MCF 10A (cell line): ENCODE results near the gene PLA2G2C. TPM values are rescaled to one million over a fixed set of nuclear protein-coding genes. Genes with fewer than 3 reads are reported as not detected.
A peak's percentile ranks its signal among the peaks of the same experiment; 100 is the strongest.

ENCODE experiments used
- BruUV-seq: library from RNA; stranded (reverse); fragments of 400-500 nt; replicated peaks from 2 replicates; lab custom pipeline; 2021; lab: Mats Ljungman, UMichigan
- CTCF ChIA-PET: fragments of 300-600 bp; sonication (Branson Sonifier 250); formaldehyde crosslinking; extraction: SDS; loops from one replicate; lab custom pipeline; 2021; ENCODE audit warnings: antibody characterized with exemption, inconsistent platforms; lab: Yijun Ruan, JAX
- POLR2A ChIA-PET: fragments of 300-600, 350-650 bp; sonication (Branson Sonifier 250); formaldehyde crosslinking; extraction: SDS; loops from one replicate; lab custom pipeline; 2020; ENCODE audit warnings: antibody characterized with exemption, inconsistent platforms; lab: Yijun Ruan, JAX
- DNase-seq: peaks from one replicate; pipeline ENCODE4 v3.0.0-alpha.2; 2018; ENCODE audit not compliant: unreplicated experiment
- H3K27ac Mint-ChIP-seq: one replicate; pipeline ENCODE4 v1.8.0; 2022; ENCODE audit warnings: mild to moderate bottlenecking, low read depth, mixed read lengths; ENCODE audit not compliant: unreplicated experiment
- H3K27me3 Mint-ChIP-seq: one replicate; pipeline ENCODE4 v1.8.0; 2022; ENCODE audit warnings: mixed read lengths; ENCODE audit not compliant: insufficient read depth, unreplicated experiment
- H3K36me3 Mint-ChIP-seq: one replicate; pipeline ENCODE4 v1.8.0; 2022; ENCODE audit warnings: mild to moderate bottlenecking, moderate library complexity, mixed read lengths; ENCODE audit not compliant: insufficient read depth, unreplicated experiment
- H3K4me1 Mint-ChIP-seq: one replicate; pipeline ENCODE4 v1.8.0; 2022; ENCODE audit warnings: mixed read lengths; ENCODE audit not compliant: insufficient read depth, unreplicated experiment
- H3K4me3 Mint-ChIP-seq: one replicate; pipeline ENCODE4 v1.8.0; 2022; ENCODE audit warnings: mild to moderate bottlenecking, moderate library complexity, mixed read lengths; ENCODE audit not compliant: unreplicated experiment
- H3K9me3 Mint-ChIP-seq: one replicate; pipeline ENCODE4 v1.8.0; 2022; ENCODE audit warnings: mixed read lengths; ENCODE audit not compliant: unreplicated experiment
- intact Hi-C: fragments of 100-400 bp; cut with micrococcal nuclease; formaldehyde crosslinking; loops from 2 replicates; pipeline ENCODE4 v1.14.1; 2022
- total RNA-seq: library from RNA; stranded (reverse); gene quantifications from 2 replicates; pipeline ENCODE4 v1.2.3, GENCODE V29; 2022
- TF ChIP-seq, protein P1 (sequence below): fragments of 200-600 bp; IDR thresholded peaks from one replicate; pipeline ENCODE4 v1.8.0; 2022; ENCODE audit warnings: antibody characterized with exemption, mild to moderate bottlenecking; ENCODE audit not compliant: unreplicated experiment

PLA2G2C gene
- total RNA-seq, 1 experiment from 2014 or later, result not detected

DNA sequence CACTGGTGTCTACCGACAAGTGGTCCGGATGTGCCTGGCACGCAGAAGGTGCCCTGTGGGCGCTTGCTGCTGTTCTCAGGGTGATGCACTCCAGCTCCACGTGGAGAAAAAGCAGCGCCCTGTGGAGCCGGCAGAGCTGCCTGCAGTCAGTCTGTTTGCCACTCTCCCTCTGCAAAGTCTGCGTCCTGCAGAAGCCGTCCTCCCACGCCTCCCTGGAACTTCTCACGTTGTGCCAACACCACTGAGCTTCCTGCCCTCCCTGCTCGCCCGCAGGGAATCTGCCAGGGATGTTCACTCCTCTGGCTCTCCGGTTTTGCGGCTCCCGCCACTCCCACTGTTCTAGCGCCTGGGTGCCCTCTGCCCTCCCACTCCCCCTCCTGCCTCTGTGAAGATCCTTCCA lies 20.3 kb downstream of the PLA2G2C start:
- BruUV-seq, result no TSS peak
- Mint-ChIP-seq H3K4me3 (no peak overlapping the region), H3K36me3 (no peaks in the 10 kb centered on the region), H3K9me3 (peaks cover 11% of the 10 kb centered on the region), H3K4me1 (peaks cover 16% of the 10 kb centered on the region), H3K27me3 (no peaks in the 10 kb centered on the region), H3K27ac (no peak overlapping the region)
- TF ChIP-seq, protein P1, sequence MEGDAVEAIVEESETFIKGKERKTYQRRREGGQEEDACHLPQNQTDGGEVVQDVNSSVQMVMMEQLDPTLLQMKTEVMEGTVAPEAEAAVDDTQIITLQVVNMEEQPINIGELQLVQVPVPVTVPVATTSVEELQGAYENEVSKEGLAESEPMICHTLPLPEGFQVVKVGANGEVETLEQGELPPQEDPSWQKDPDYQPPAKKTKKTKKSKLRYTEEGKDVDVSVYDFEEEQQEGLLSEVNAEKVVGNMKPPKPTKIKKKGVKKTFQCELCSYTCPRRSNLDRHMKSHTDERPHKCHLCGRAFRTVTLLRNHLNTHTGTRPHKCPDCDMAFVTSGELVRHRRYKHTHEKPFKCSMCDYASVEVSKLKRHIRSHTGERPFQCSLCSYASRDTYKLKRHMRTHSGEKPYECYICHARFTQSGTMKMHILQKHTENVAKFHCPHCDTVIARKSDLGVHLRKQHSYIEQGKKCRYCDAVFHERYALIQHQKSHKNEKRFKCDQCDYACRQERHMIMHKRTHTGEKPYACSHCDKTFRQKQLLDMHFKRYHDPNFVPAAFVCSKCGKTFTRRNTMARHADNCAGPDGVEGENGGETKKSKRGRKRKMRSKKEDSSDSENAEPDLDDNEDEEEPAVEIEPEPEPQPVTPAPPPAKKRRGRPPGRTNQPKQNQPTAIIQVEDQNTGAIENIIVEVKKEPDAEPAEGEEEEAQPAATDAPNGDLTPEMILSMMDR, result no peak
- ChIA-PET CTCF (interaction anchor here (0.6 to 1.9 kb wide), 7 partner anchors 8 to 463 kb away, joined by 3 to 7 read pairs (median 3); no protein-coding TSS in a partner anchor), POLR2A (interaction anchor here (0.8 to 1.5 kb wide), 2 partner anchors 9 to 10 kb away, joined by 3 to 4 read pairs; no protein-coding TSS in a partner anchor)
- intact Hi-C loops, result loop anchor here (10.0 kb wide), 1 partner anchor 329 kb away; no protein-coding TSS in a partner anchor
- DNase-seq, result peak; percentile 75

GRCh38 chr1:20165522-20165951 lies 20.8 kb downstream of the PLA2G2C start:
- Mint-ChIP-seq H3K27ac (no peak overlapping the region), H3K4me1 (peaks cover 16% of the 10 kb centered on the region), H3K9me3 (peaks cover 15% of the 10 kb centered on the region), H3K36me3 (no peaks in the 10 kb centered on the region), H3K4me3 (no peak overlapping the region), H3K27me3 (no peaks in the 10 kb centered on the region)
- ChIA-PET CTCF (interaction anchor here (0.6 to 5.7 kb wide), 8 partner anchors 8 to 464 kb away, joined by 3 to 47 read pairs (median 4); no protein-coding TSS in a partner anchor), POLR2A (interaction anchor here (0.8 to 1.5 kb wide), 2 partner anchors 9 kb away, joined by 3 to 4 read pairs; no protein-coding TSS in a partner anchor)
- no TSS peak for BruUV-seq
- intact Hi-C loops, result loop anchor here (10.0 kb wide), 1 partner anchor 329 kb away; no protein-coding TSS in a partner anchor
- DNase-seq, result peak; percentile 46
- TF ChIP-seq, protein P1, result peak; percentile 29

GRCh38 chr1:20164694-20165202 lies 21.6 kb downstream of the PLA2G2C start:
- no peak overlapping the region for H3K27ac Mint-ChIP-seq
- peaks cover 16% of the 10 kb centered on the region for H3K4me1 Mint-ChIP-seq
- DNase-seq, result no peak
- H3K27me3 Mint-ChIP-seq, result no peaks in the 10 kb centered on the region
- CTCF ChIA-PET, result interaction anchor here (1.2 to 5.7 kb wide), 3 partner anchors 12 to 48 kb away, joined by 4 to 47 read pairs (median 4); no protein-coding TSS in a partner anchor
- BruUV-seq, result no TSS peak
- intact Hi-C loops, result loop anchor here (10.0 kb wide), 1 partner anchor 330 kb away; no protein-coding TSS in a partner anchor
- peaks cover 23% of the 10 kb centered on the region for H3K9me3 Mint-ChIP-seq
- no peaks in the 10 kb centered on the region for H3K36me3 Mint-ChIP-seq
- no peak overlapping the region for H3K4me3 Mint-ChIP-seq
- TF ChIP-seq, protein P1, result no peak
- POLR2A ChIA-PET, result interaction anchor here (1.3 to 1.5 kb wide), 2 partner anchors 8 to 15 kb away, joined by 4 read pairs; no protein-coding TSS in a partner anchor

GRCh38 chr1:20160034-20160433 lies 26.3 kb downstream of the PLA2G2C start:
- BruUV-seq, result no TSS peak
- intact Hi-C loops, result loop anchor here (10.0 kb wide), 1 partner anchor 335 kb away; no protein-coding TSS in a partner anchor
- Mint-ChIP-seq H3K9me3 (peaks cover 36% of the 10 kb centered on the region), H3K4me3 (no peak overlapping the region), H3K27me3 (no peaks in the 10 kb centered on the region), H3K36me3 (no peaks in the 10 kb centered on the region), H3K4me1 (no peaks in the 10 kb centered on the region), H3K27ac (no peak overlapping the region)
- TF ChIP-seq, protein P1, result no peak
- ChIA-PET POLR2A (no interaction called here), CTCF (interaction anchor here (0.9 to 5.7 kb wide), 3 partner anchors 8 to 241 kb away, joined by 3 to 47 read pairs (median 4); no protein-coding TSS in a partner anchor)
- DNase-seq, result no peak
